K562 (cell line): ENCODE data around the gene TXLNA. TPM values are rescaled to one million over a fixed set of nuclear protein-coding genes. Genes with fewer than 3 reads are reported as not detected.

Experiments used
- ATAC-seq: fragments of 200-7000 bp; cut with Tn5 transposase; 3 replicates; pipeline ENCODE4 v1.9.1; 2020; ENCODE audit warnings: moderate library complexity
- BruUV-seq: library from RNA; stranded (reverse); fragments of 400-500 nt; replicated peaks from 2 replicates; lab custom pipeline; 2021; lab: Mats Ljungman, UMichigan
- CTCF ChIA-PET: fragments of 300-600 bp; formaldehyde crosslinking; extraction: SDS; loops from one replicate; lab custom pipeline; 2021; ENCODE audit warnings: low intra/inter-chr PET ratio; lab: Yijun Ruan, JAX
- POLR2A ChIA-PET: fragments of 300-600, 350-650 bp; sonication (Branson Sonifier 250); formaldehyde crosslinking; extraction: SDS; loops from one replicate; lab custom pipeline; 2021; ENCODE audit warnings: antibody characterized with exemption, inconsistent platforms; lab: Yijun Ruan, JAX
- DNase-seq, 4 experiments: peaks; one replicate each; pipeline versions ENCODE4 v3.0.0 to v3.0.0-alpha.2; 2011 to 2018; ENCODE audit warnings: low spot score in 3 of 4, mixed read lengths in 3 of 4; ENCODE audit errors: extremely low read depth in 1 of 4
- FAIRE-seq: peaks from 2 replicates; lab custom pipeline; 2011; peaks lifted over from hg19 to GRCh38; lab: Jason Lieb, UNC
- H2AFZ ChIP-seq: 2 replicates; pipeline ENCODE4 v1.6.0; 2011; ENCODE audit warnings: low read depth, low read length, control low read depth, inconsistent platforms
- H3K27ac ChIP-seq: fragments of 200-600 bp; 3 replicates; pipeline ENCODE4 v1.8.0; 2011; ENCODE audit warnings: low read depth, mild to moderate bottlenecking, control low read depth, inconsistent platforms, low read length, moderate library complexity, mixed read lengths; ENCODE audit errors: extremely low read depth
- H3K27me3 ChIP-seq, 2 experiments: fragments of 300-600 bp in 1 of 2; 2 replicates in 1 of 2; 3 replicates in 1 of 2; pipeline versions ENCODE4 v1.6.0 to v1.8.0; 2011; ENCODE audit warnings: inconsistent platforms in 2 of 2, low read length in 2 of 2, mild to moderate bottlenecking in 1 of 2, mixed read lengths in 1 of 2, moderate library complexity in 1 of 2; ENCODE audit not compliant: control insufficient read depth in 2 of 2, insufficient read depth in 2 of 2
- H3K36me3 ChIP-seq: fragments of 300-600 bp; 3 replicates; pipeline ENCODE4 v1.8.0; 2011; ENCODE audit warnings: mild to moderate bottlenecking, low read length, inconsistent platforms; ENCODE audit not compliant: control insufficient read depth, insufficient read depth
- H3K4me1 ChIP-seq, 2 experiments: fragments of 200-600 bp in 1 of 2; replicated peaks in 1 of 2; 2 replicates in 1 of 2; 3 replicates in 1 of 2; pipeline versions ENCODE4 v1.5.1 to v1.8.0; 2011; ENCODE audit warnings: inconsistent platforms in 2 of 2, low read length in 2 of 2, mild to moderate bottlenecking in 1 of 2, mixed read lengths in 1 of 2, moderate library complexity in 1 of 2; ENCODE audit not compliant: control insufficient read depth in 2 of 2, insufficient read depth in 2 of 2
- H3K4me2 ChIP-seq: 2 replicates; pipeline ENCODE4 v1.6.1; 2011; ENCODE audit warnings: low read length, control low read depth, inconsistent platforms, mixed read lengths; ENCODE audit not compliant: insufficient read depth
- H3K4me3 ChIP-seq: fragments of 200-600 bp; sonication (generic), shearing (Covaris generic); 2 replicates; pipeline ENCODE4 v1.5.1; 2016; ENCODE audit warnings: control low read depth, inconsistent platforms
- H3K79me2 ChIP-seq: fragments of 200-600 bp; 3 replicates; pipeline ENCODE4 v1.8.0; 2011; ENCODE audit warnings: low read length, inconsistent platforms; ENCODE audit not compliant: control insufficient read depth, insufficient read depth
- H3K9ac ChIP-seq, 2 experiments: 2 replicates each; pipeline versions ENCODE4 v1.6.0 to v1.6.1; 2011; ENCODE audit warnings: low read depth in 2 of 2, low read length in 2 of 2, control low read depth in 1 of 2, inconsistent platforms in 1 of 2, mild to moderate bottlenecking in 1 of 2, mixed read lengths in 1 of 2; ENCODE audit not compliant: insufficient read depth in 1 of 2
- H3K9me1 ChIP-seq: one replicate; pipeline ENCODE4 v1.6.0; 2011; ENCODE audit warnings: inconsistent platforms, mild to moderate bottlenecking, low read length, moderate library complexity; ENCODE audit not compliant: control insufficient read depth, insufficient read depth
- H3K9me3 ChIP-seq: replicated peaks from 2 replicates; pipeline ENCODE4 v1.5.1; 2011; ENCODE audit warnings: low read depth, low read length, inconsistent platforms; ENCODE audit not compliant: control insufficient read depth, insufficient read depth
- H4K20me1 ChIP-seq: replicated peaks from 2 replicates; pipeline ENCODE4 v1.6.1; 2011; ENCODE audit warnings: low read length, inconsistent platforms, mixed read lengths; ENCODE audit not compliant: control insufficient read depth, insufficient read depth
- HDGF ChIP-seq: fragments of 450-650 bp; IDR thresholded peaks from 2 replicates; pipeline ENCODE4 v1.6.1; 2016
- POLR2AphosphoS5 ChIP-seq: IDR thresholded peaks from 2 replicates; pipeline ENCODE4 v1.6.1; 2011; ENCODE audit warnings: mild to moderate bottlenecking, low read depth, low read length, moderate library complexity; ENCODE audit not compliant: control insufficient read depth, insufficient read depth
- SOX6 ChIP-seq: fragments of 450-650 bp; IDR thresholded peaks from 2 replicates; pipeline ENCODE4 v1.6.1; 2014; ENCODE audit warnings: mild to moderate bottlenecking
- STAT5A ChIP-seq: IDR thresholded peaks from 2 replicates; pipeline ENCODE4 v1.6.1; 2012; ENCODE audit warnings: low read length, inconsistent platforms, borderline replicate concordance
- ZBTB8A ChIP-seq: fragments of 450-650 bp; IDR thresholded peaks from 2 replicates; pipeline ENCODE4 v1.6.1; 2018; ENCODE audit warnings: mild to moderate bottlenecking, moderate library complexity; ENCODE audit not compliant: partially characterized antibody
- ZNF12 ChIP-seq: sonication (generic); formaldehyde crosslinking; IDR thresholded peaks from 2 replicates; pipeline ENCODE4 v1.4.0; 2020; ENCODE audit warnings: mild to moderate bottlenecking, missing genetic modification reagents
- ZNF197 ChIP-seq: fragments of 200-800 bp; sonication (Bioruptor generic); IDR thresholded peaks from 2 replicates; pipeline ENCODE4 v1.6.1; 2016; ENCODE audit warnings: low read depth, missing genetic modification characterization, missing compliant biosample characterization
- ZNF311 ChIP-seq: fragments of 250-450 bp; sonication (Bioruptor Pico); IDR thresholded peaks from 2 replicates; pipeline ENCODE4 v1.4.0; 2020; ENCODE audit warnings: mild to moderate bottlenecking, moderate library complexity
- ZNF398 ChIP-seq: fragments of 250-450 bp; sonication (Bioruptor Pico); IDR thresholded peaks from 2 replicates; pipeline ENCODE4 v1.8.0; 2021; ENCODE audit warnings: moderate library complexity, mild to moderate bottlenecking, inconsistent platforms
- ZNF740 ChIP-seq, 3 experiments: fragments of 200-800 bp in 1 of 3; sonication (Bioruptor generic) in 1 of 3; sonication (generic) in 1 of 3; formaldehyde crosslinking in 1 of 3; IDR thresholded peaks; 2 replicates each; pipeline versions ENCODE4 v1.6.1 to v1.8.0; 2016 to 2022; ENCODE audit warnings: mild to moderate bottlenecking in 2 of 3, missing compliant biosample characterization in 2 of 3, missing genetic modification characterization in 2 of 3, missing genetic modification reagents in 1 of 3
- WGBS: fragments of 100-300 bp; shearing (Covaris generic); methylation state at CpG from one replicate; pipeline ENCODE4 v1.1.6; 2016; ENCODE audit warnings: low coverage, mixed read lengths; ENCODE audit not compliant: insufficient coverage; ENCODE audit errors: missing lambda C conversion rate; 5-methylcytosine and 5-hydroxymethylcytosine counted together
- in situ Hi-C: fragments of 300-500 bp; cut with MboI; formaldehyde crosslinking; loops from 4 replicates; pipeline ENCODE4 v1.15.0; 2018; ENCODE audit warnings: inconsistent platforms, mixed read lengths
- intact Hi-C: fragments of 100-400 bp; cut with micrococcal nuclease; formaldehyde crosslinking; loops from 2 replicates; pipeline ENCODE4 v1.14.2; 2022
- polyA plus RNA-seq, 8 experiments: library from polyadenylated mRNA; depleted of rRNA in 4 of 8; stranded (reverse) in 5 of 8; unstranded in 3 of 8; fragments of >200 nt; fragmentation: Nextera tagmentation in 2 of 8; fragmentation: Illumina TruSeq in 1 of 8; extraction: Ambion mirVana in 2 of 8; extraction: Trizol in 1 of 8; gene quantifications; 2 replicates each; pipeline versions ENCODE4 v1.2.1 to v1.2.3, GENCODE V29; 2011 to 2014; ENCODE audit warnings: inconsistent platforms in 1 of 8, missing spikeins in 1 of 8
- total RNA-seq, 7 experiments: library from RNA; depleted of rRNA in 6 of 7; stranded (reverse); fragments of >200 nt in 6 of 7; fragmentation: Illumina TruSeq in 2 of 7; extraction: Trizol in 2 of 7; gene quantifications; 2 replicates each; pipeline versions ENCODE4 v1.2.1 to v1.2.3, GENCODE V29; 2011 to 2021; ENCODE audit warnings: low replicate concordance in 1 of 7

Gene TXLNA
- total and polyA plus RNA-seq, 9 of the 15 experiments (the other 6 are each of a cell fraction or from before 2014, with no cell fraction given) = 9.2 to 54.5 (median 39.3) TPM

GRCh38 chr1:32216566-32216965 is 37.1 kb downstream of the TXLNA start:
- Histone ChIP-seq H4K20me1 (no peaks in the 10 kb centered on the region), H3K9me3 (no peaks in the 10 kb centered on the region), H2AFZ (no peak overlapping the region), H3K9ac (peak overlapping the region in 1 of 2 experiments; percentile 72; a peak in 2 of 4 replicates), H3K9me1 (no peaks in the 10 kb centered on the region), H3K4me2 (no peak overlapping the region), H3K79me2 (peaks cover 11% of the 10 kb centered on the region; the same call in 2 of the 3 replicates), H3K4me1 (peaks cover 11 to 17% of the 10 kb centered on the region in 2 experiments; a peak in 4 of 5 replicates), H3K27me3 (no peaks in the 10 kb centered on the region), H3K4me3 (no peak overlapping the region), H3K36me3 (peaks cover 43% of the 10 kb centered on the region; the same call in 2 of the 3 replicates), H3K27ac (no peak overlapping the region)
- TF ChIP-seq SOX6 = no peak
- no peak for TF ChIP-seq STAT5A
- no peak for TF ChIP-seq ZNF12 (CRISPR knock-in tag)
- no peak for TF ChIP-seq ZNF311 (CRISPR knock-in tag)
- no peak for TF ChIP-seq ZNF197 (CRISPR knock-in tag)
- no peak for TF ChIP-seq POLR2AphosphoS5
- no peak for TF ChIP-seq HDGF
- TF ChIP-seq ZNF740 (CRISPR knock-in tag; IDR thresholded peaks at IDR 0.05) = no peak
- no peak for TF ChIP-seq ZNF740 (tag; IDR thresholded peaks at IDR 0.05)
- TF ChIP-seq ZBTB8A = no peak
- TF ChIP-seq ZNF398 (CRISPR knock-in tag) = no peak
- ChIA-PET CTCF (interaction anchor here (1.2 to 2.5 kb wide), 2 partner anchors 32 to 197 kb away, joined by 8 to 12 read pairs; no protein-coding TSS in a partner anchor), POLR2A (interaction anchor here (0.5 to 2.6 kb wide), 12 partner anchors 8 to 178 kb away, joined by 3 to 17 read pairs (median 4); partner anchors contain the start of genes BSDC1, IQCC and MARCKSL1)
- WGBS = 70% methylated on average over 5 of the region's 5 CpGs
- in situ Hi-C loops (no loop called here), intact Hi-C loops (no loop called here)
- FAIRE-seq = no peak
- DNase-seq = no peak
- no TSS peak for BruUV-seq
- no peak for ATAC-seq
